ENCODE data around the gene WNT7B.

The WNT7B gene

DNA sequence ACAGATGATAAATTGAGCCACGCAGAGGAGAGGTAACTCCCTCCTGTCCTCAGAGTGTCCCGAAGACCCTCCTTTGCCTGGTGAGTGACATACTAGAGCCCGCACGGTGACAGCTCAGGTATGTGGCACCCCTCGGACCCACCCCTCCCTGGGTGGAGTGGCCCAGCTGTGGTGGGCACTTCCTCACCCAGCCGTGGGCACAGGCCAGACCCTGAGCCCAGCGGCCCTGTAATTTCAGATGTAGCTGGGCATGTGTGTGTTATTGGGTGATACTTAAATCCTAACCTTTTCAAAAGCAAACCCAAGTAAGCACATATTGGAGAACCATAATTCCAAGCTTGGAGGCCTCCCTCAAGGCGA, 93.2 kb downstream of the WNT7B start:
- no peak overlapping the region for H4K91ac ChIP-seq (ENCODE audit: low read depth, low read length, poor library complexity)
- peak overlapping the region; percentile 100 for H2BK15ac ChIP-seq (ENCODE audit: low read length)
- WGBS, 2 donors (ENCODE audit: extremely low coverage in 2 of 2, insufficient read length in 2 of 2, insufficient replicate concordance in 1 of 2): no CpG with 5 or more reads among the region's 8 CpGs
- no peak overlapping the region for H2AFZ ChIP-seq (ENCODE audit: low read length)
- H3K4me1 ChIP-seq (ENCODE audit: control insufficient read depth in 2 of 2, insufficient read depth in 1 of 2, low read depth in 1 of 2, low read length in 2 of 2): peaks cover 46 to 53% of the 10 kb centered on the region in 2 donors
- H3K27me3 ChIP-seq (ENCODE audit: control insufficient read depth in 3 of 3, insufficient read depth in 3 of 3, low read depth in 1 of 3, low read length in 3 of 3): peaks cover 0 to 47% (median 3%) of the 10 kb centered on the region in 3 experiments
- H3K9ac ChIP-seq (ENCODE audit: low read depth, low read length, poor library complexity): no peak overlapping the region
- no peak overlapping the region for H3K14ac ChIP-seq (ENCODE audit: low read length)
- peak overlapping the region; percentile 100 for H2AK5ac ChIP-seq (ENCODE audit: low read depth, low read length)
- no peak overlapping the region for H3K23ac ChIP-seq (ENCODE audit: low read depth, low read length, poor library complexity)
- no peak overlapping the region for H3K4me2 ChIP-seq (ENCODE audit: insufficient read depth, low read length, poor library complexity, severe bottlenecking)
- peaks cover 5% of the 10 kb centered on the region for H3K79me1 ChIP-seq (ENCODE audit: low read depth, low read length)
- no peak overlapping the region for H2BK12ac ChIP-seq (ENCODE audit: low read length)
- no peak overlapping the region for H3K27ac ChIP-seq (replicated peaks; ENCODE audit: low read length)
- no peak overlapping the region for H2BK5ac ChIP-seq (ENCODE audit: low read length)
- DNase-seq (ENCODE audit: low spot score): no peak
- no peak overlapping the region for H2BK120ac ChIP-seq (ENCODE audit: low read depth, low read length)
- H3K18ac ChIP-seq (ENCODE audit: low read length): peak overlapping the region; percentile 95
- no peak overlapping the region for H3K4ac ChIP-seq (ENCODE audit: low read length)
- no peak overlapping the region for H3K4me3 ChIP-seq (ENCODE audit: low read length in 2 of 2)
- H3K9me3 ChIP-seq (replicated peaks in 1 of 2; ENCODE audit: control insufficient read depth in 2 of 2, insufficient read depth in 1 of 2, low read depth in 1 of 2, low read length in 2 of 2): peaks cover 0 to 6% of the 10 kb centered on the region in 2 donors
- no peak overlapping the region for H4K8ac ChIP-seq (ENCODE audit: low read depth, low read length)
- H3K36me3 ChIP-seq (replicated peaks in 1 of 2; ENCODE audit: control insufficient read depth in 2 of 2, insufficient read depth in 2 of 2, low read length in 2 of 2): peaks cover 0 to 2% of the 10 kb centered on the region in 2 donors

DNA sequence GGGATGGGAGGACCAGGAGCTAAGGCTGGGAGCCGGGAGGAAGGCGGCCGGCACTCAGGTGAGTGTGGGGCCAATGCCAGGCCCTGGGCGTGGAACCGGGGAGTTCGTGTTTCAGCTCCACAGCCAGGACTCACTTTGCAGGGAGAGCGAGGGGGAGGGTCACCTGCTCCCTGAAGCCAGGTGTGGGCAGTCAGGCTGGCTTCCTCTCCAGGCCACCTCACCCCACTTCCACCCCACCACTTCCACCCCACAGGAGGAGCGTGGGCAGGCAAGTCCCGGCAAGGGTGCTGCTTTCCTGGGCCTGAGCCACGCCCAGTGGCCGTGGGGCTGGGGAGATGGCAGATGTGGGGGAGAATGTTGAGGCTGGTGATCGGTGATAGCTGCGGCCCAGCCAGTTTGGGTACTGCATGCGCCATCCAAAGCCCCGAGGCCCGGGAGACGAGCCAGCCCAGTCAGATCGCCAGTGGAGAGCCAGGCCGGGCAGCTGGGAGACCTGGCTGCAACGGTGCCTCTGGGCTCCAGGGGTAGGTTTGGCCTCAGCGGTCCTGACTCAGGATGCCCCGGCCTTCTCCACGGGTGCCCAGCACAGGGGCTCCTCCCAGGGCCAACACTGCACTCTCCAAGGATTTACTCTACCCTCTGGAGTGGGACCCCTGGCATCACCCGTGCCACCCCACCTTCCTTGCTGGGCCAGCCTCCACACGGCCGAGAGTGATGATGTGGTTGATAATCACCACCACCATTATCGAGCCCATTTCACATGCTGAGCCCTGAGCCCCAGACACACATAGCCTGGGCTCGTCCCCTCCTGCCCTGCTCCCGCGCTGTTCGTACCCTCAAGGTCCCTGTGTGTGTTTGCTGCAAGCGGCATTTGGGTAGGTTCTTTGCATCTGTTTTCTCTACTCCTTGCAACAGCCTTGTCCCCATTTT, 93.8 kb downstream of the WNT7B start:
- Histone ChIP-seq H2BK12ac (ENCODE audit: low read length) (peak overlapping the region; percentile 4), H3K4me3 (ENCODE audit: low read length in 2 of 2) (no peak overlapping the region), H3K14ac (ENCODE audit: low read length) (peak overlapping the region; percentile 2), H3K4me2 (ENCODE audit: insufficient read depth, low read length, poor library complexity, severe bottlenecking) (no peak overlapping the region), H3K27ac (replicated peaks; ENCODE audit: low read length) (no peak overlapping the region), H3K79me1 (ENCODE audit: low read depth, low read length) (peaks cover 4% of the 10 kb centered on the region), H3K18ac (ENCODE audit: low read length) (peak overlapping the region; percentile 89), H3K9me3 (replicated peaks in 1 of 2; ENCODE audit: control insufficient read depth in 2 of 2, insufficient read depth in 1 of 2, low read depth in 1 of 2, low read length in 2 of 2) (peaks cover 0 to 6% of the 10 kb centered on the region in 2 donors), H3K9ac (ENCODE audit: low read depth, low read length, poor library complexity) (peak overlapping the region; percentile 25), H4K91ac (ENCODE audit: low read depth, low read length, poor library complexity) (no peak overlapping the region), H4K8ac (ENCODE audit: low read depth, low read length) (no peak overlapping the region), H3K4me1 (ENCODE audit: control insufficient read depth in 2 of 2, insufficient read depth in 1 of 2, low read depth in 1 of 2, low read length in 2 of 2) (peaks cover 49 to 57% of the 10 kb centered on the region in 2 donors), H3K23ac (ENCODE audit: low read depth, low read length, poor library complexity) (no peak overlapping the region), H3K4ac (ENCODE audit: low read length) (no peak overlapping the region), H2AFZ (ENCODE audit: low read length) (no peak overlapping the region), H3K36me3 (replicated peaks in 1 of 2; ENCODE audit: control insufficient read depth in 2 of 2, insufficient read depth in 2 of 2, low read length in 2 of 2) (peaks cover 0 to 2% of the 10 kb centered on the region in 2 donors), H2AK5ac (ENCODE audit: low read depth, low read length) (peak overlapping the region; percentile 33), H2BK5ac (ENCODE audit: low read length) (peak overlapping the region; percentile 35), H3K27me3 (ENCODE audit: control insufficient read depth in 3 of 3, insufficient read depth in 3 of 3, low read depth in 1 of 3, low read length in 3 of 3) (peaks cover 0 to 48% (median 3%) of the 10 kb centered on the region in 3 experiments), H2BK120ac (ENCODE audit: low read depth, low read length) (no peak overlapping the region), H2BK15ac (ENCODE audit: low read length) (peak overlapping the region; percentile 19)
- DNase-seq (ENCODE audit: low spot score): no peak
- no CpG with 5 or more reads among the region's 32 CpGs for WGBS, 2 donors (ENCODE audit: extremely low coverage in 2 of 2, insufficient read length in 2 of 2, insufficient replicate concordance in 1 of 2)

DNA sequence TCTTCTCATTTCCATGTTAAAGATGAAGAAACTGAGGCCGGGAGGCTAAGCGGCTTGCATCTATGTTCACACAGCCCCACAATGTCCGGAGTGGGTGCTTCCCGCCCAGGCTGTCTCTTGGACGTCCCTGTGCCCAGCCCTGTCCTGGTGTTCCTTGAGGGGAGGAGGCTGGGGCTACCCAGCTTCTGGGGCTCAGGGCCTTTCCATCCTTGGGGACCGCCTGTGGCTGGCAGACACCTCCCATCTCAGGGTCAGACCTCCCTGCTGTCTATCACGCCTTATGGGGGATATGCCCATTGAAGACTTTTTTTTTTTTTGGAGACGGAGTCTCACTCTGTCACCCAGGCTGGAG, 95.5 kb downstream of the WNT7B start:
- Histone ChIP-seq H3K18ac (ENCODE audit: low read length) (peak overlapping the region; percentile 92), H3K4me2 (ENCODE audit: insufficient read depth, low read length, poor library complexity, severe bottlenecking) (no peak overlapping the region), H2BK15ac (ENCODE audit: low read length) (peak overlapping the region; percentile 85), H4K91ac (ENCODE audit: low read depth, low read length, poor library complexity) (no peak overlapping the region), H2BK120ac (ENCODE audit: low read depth, low read length) (peak overlapping the region; percentile 2), H3K14ac (ENCODE audit: low read length) (peak overlapping the region; percentile 97), H4K8ac (ENCODE audit: low read depth, low read length) (peak overlapping the region; percentile 17), H2BK12ac (ENCODE audit: low read length) (peak overlapping the region; percentile 84), H3K27ac (replicated peaks; ENCODE audit: low read length) (no peak overlapping the region), H3K23ac (ENCODE audit: low read depth, low read length, poor library complexity) (no peak overlapping the region), H3K9ac (ENCODE audit: low read depth, low read length, poor library complexity) (no peak overlapping the region), H3K36me3 (replicated peaks in 1 of 2; ENCODE audit: control insufficient read depth in 2 of 2, insufficient read depth in 2 of 2, low read length in 2 of 2) (no peaks in the 10 kb centered on the region), H2AFZ (ENCODE audit: low read length) (peak overlapping the region; percentile 94), H3K9me3 (replicated peaks in 1 of 2; ENCODE audit: control insufficient read depth in 2 of 2, insufficient read depth in 1 of 2, low read depth in 1 of 2, low read length in 2 of 2) (no peaks in the 10 kb centered on the region), H3K4me3 (ENCODE audit: low read length in 2 of 2) (peak overlapping the region in 1 of 2 donors; percentile 35), H3K79me1 (ENCODE audit: low read depth, low read length) (peaks cover 4% of the 10 kb centered on the region), H3K4me1 (ENCODE audit: control insufficient read depth in 2 of 2, insufficient read depth in 1 of 2, low read depth in 1 of 2, low read length in 2 of 2) (peaks cover 58 to 61% of the 10 kb centered on the region in 2 donors), H2BK5ac (ENCODE audit: low read length) (peak overlapping the region; percentile 29), H2AK5ac (ENCODE audit: low read depth, low read length) (peak overlapping the region; percentile 30), H3K27me3 (ENCODE audit: control insufficient read depth in 3 of 3, insufficient read depth in 3 of 3, low read depth in 1 of 3, low read length in 3 of 3) (peaks cover 0 to 54% (median 3%) of the 10 kb centered on the region in 3 experiments), H3K4ac (ENCODE audit: low read length) (no peak overlapping the region)
- no CpG with 5 or more reads among the region's 8 CpGs for WGBS, 2 donors (ENCODE audit: extremely low coverage in 2 of 2, insufficient read length in 2 of 2, insufficient replicate concordance in 1 of 2)
- DNase-seq (ENCODE audit: low spot score): no peak

Measured in neuronal stem cell (in vitro differentiated cells).